ENCODE data around the gene RAB18.
"Not testable (repeated sequence)": the region's sequence is repeated elsewhere in the genome, so short reads cannot be mapped to it uniquely, and the experiment has no call there.

Gene RAB18

GRCh38 chr10:27504007-27504807 is at the start of gene RAB18:
Gene RAB18, plus strand, starts transcription at chr10:27504304. Its CDS starts 66 bp downstream, at chr10:27504370.
- DNase-seq = peak; percentile 93 to 98

GRCh38 chr10:27454837-27455236 is 49.3 kb upstream of the RAB18 start:
- DNase-seq = no peak

GRCh38 chr10:27457261-27457945 is 46.7 kb upstream of the RAB18 start:
- no peak for DNase-seq

GRCh38 chr10:27457966-27458365 is 46.1 kb upstream of the RAB18 start:
- no peak for DNase-seq

- DNase-seq = no peak
Observed at GRCh38 chr10:27461312-27461711, 42.8 kb upstream of the RAB18 start.

GRCh38 chr10:27463961-27464360 is 40.1 kb upstream of the RAB18 start:
- DNase-seq = no peak

GRCh38 chr10:27464993-27465392 is 39.1 kb upstream of the RAB18 start:
- no peak for DNase-seq

- DNase-seq = not testable (repeated sequence)
Observed at GRCh38 chr10:27465596-27465995, 38.5 kb upstream of the RAB18 start.

GRCh38 chr10:27470885-27471284 is 33.2 kb upstream of the RAB18 start:
- no peak for DNase-seq

- no peak for DNase-seq
Observed at GRCh38 chr10:27474741-27475140, 29.4 kb upstream of the RAB18 start.

- no peak for DNase-seq
Observed at GRCh38 chr10:27479016-27479415, 25.1 kb upstream of the RAB18 start.

- no peak for DNase-seq
Observed at GRCh38 chr10:27481486-27481885, 22.6 kb upstream of the RAB18 start.

- no peak for DNase-seq
Observed at GRCh38 chr10:27482984-27483956, 20.8 kb upstream of the RAB18 start.

- DNase-seq = no peak
Observed at GRCh38 chr10:27485368-27485767, 18.7 kb upstream of the RAB18 start.

GRCh38 chr10:27485986-27486385 is 18.1 kb upstream of the RAB18 start:
- DNase-seq = no peak

GRCh38 chr10:27490807-27491206 is 13.3 kb upstream of the RAB18 start:
- peak in 1 of 2 experiments; percentile 39 for DNase-seq

- DNase-seq = no peak
Observed at GRCh38 chr10:27494116-27494805, 9.8 kb upstream of the RAB18 start.

GRCh38 chr10:27496137-27496536 is 8.0 kb upstream of the RAB18 start:
- no peak for DNase-seq

GRCh38 chr10:27500096-27500495 is 4.0 kb upstream of the RAB18 start:
- DNase-seq = no peak

- DNase-seq = no peak
Observed at GRCh38 chr10:27500886-27501285, 3.2 kb upstream of the RAB18 start.

- DNase-seq = no peak
Observed at GRCh38 chr10:27503498-27504006, 552 bp upstream of the RAB18 start.

GRCh38 chr10:27504808-27505460 is 830 bp downstream of the RAB18 start:
- DNase-seq = no peak

All from NCI-H446 (cell line).